ENCODE results near the gene CMSS1. TPM values are rescaled to one million over a fixed set of nuclear protein-coding genes. Genes with fewer than 3 reads are reported as not detected.

Gene CMSS1
- total RNA-seq, 4 donors from 2014 or later, result 23.2 to 89.5 (median 67.6) TPM

- intact Hi-C loops (cut with DNase I; ENCODE audit: low total_unique reads), result no loop called here
- no peak overlapping the region for H3K4me3 ChIP-seq
- H3K9me3 ChIP-seq, result no peaks in the 10 kb centered on the region
- H3K27me3 ChIP-seq, result no peaks in the 10 kb centered on the region
- DNase-seq (no peak), ATAC-seq (no peak)
- no peaks in the 10 kb centered on the region for H3K36me3 ChIP-seq
- H3K4me1 ChIP-seq, result peaks cover 20 to 31% of the 10 kb centered on the region in 2 donors
- no peak for TF ChIP-seq CTCF (IDR thresholded peaks at IDR 0.05 in 4 of 5, conservative IDR thresholded peaks at IDR 0.05 in 1 of 5)
- TF ChIP-seq POLR2A (IDR thresholded peaks at IDR 0.05), result no peak
- H3K27ac ChIP-seq, result peak overlapping the region in 2 of 4 donors; percentile 4 to 42
- in situ Hi-C loops (cut with MboI; ENCODE audit: low sequenced_read_pairs in 4 of 4), result no loop called here
These were observed 184.0 kb downstream of the CMSS1 start for GRCh38 chr3:100001526-100002270.

GRCh38 chr3:100002599-100003350 is 185.1 kb downstream of the CMSS1 start:
- intact Hi-C loops (cut with DNase I; ENCODE audit: low total_unique reads), result no loop called here
- Histone ChIP-seq H3K27me3 (no peaks in the 10 kb centered on the region), H3K27ac (peak overlapping the region in 3 of 4 donors; percentile 11 to 30 (median 19)), H3K4me3 (no peak overlapping the region), H3K9me3 (no peaks in the 10 kb centered on the region), H3K36me3 (no peaks in the 10 kb centered on the region), H3K4me1 (peaks cover 31 to 42% of the 10 kb centered on the region in 2 donors)
- DNase-seq (no peak), ATAC-seq (no peak)
- in situ Hi-C loops (cut with MboI; ENCODE audit: low sequenced_read_pairs in 4 of 4), result no loop called here
- no peak for TF ChIP-seq CTCF (IDR thresholded peaks at IDR 0.05 in 4 of 5, conservative IDR thresholded peaks at IDR 0.05 in 1 of 5)
- TF ChIP-seq POLR2A (IDR thresholded peaks at IDR 0.05), result no peak

- intact Hi-C loops (cut with DNase I; ENCODE audit: low total_unique reads), result no loop called here
- no peak for DNase-seq
- no peak for TF ChIP-seq CTCF (IDR thresholded peaks at IDR 0.05 in 4 of 5, conservative IDR thresholded peaks at IDR 0.05 in 1 of 5)
- no peak for TF ChIP-seq POLR2A (IDR thresholded peaks at IDR 0.05)
- in situ Hi-C loops (cut with MboI; ENCODE audit: low sequenced_read_pairs in 4 of 4), result no loop called here
- ATAC-seq, result no peak
- Histone ChIP-seq H3K27me3 (no peaks in the 10 kb centered on the region), H3K27ac (peak overlapping the region in 3 of 4 donors; percentile 11 to 48 (median 43)), H3K36me3 (no peaks in the 10 kb centered on the region), H3K9me3 (no peaks in the 10 kb centered on the region), H3K4me1 (peaks cover 41 to 49% of the 10 kb centered on the region in 2 donors), H3K4me3 (no peak overlapping the region)
These were observed 186.2 kb downstream of the CMSS1 start for GRCh38 chr3:100003609-100004503.

- Histone ChIP-seq H3K27ac (peak overlapping the region; percentile 27 to 53 (median 46)), H3K4me3 (no peak overlapping the region), H3K9me3 (no peaks in the 10 kb centered on the region), H3K4me1 (peaks cover 51 to 59% of the 10 kb centered on the region in 2 donors), H3K27me3 (no peaks in the 10 kb centered on the region), H3K36me3 (no peaks in the 10 kb centered on the region)
- in situ Hi-C loops (cut with MboI; ENCODE audit: low sequenced_read_pairs in 4 of 4) (no loop called here), intact Hi-C loops (cut with DNase I; ENCODE audit: low total_unique reads) (loop anchor here (5.0 kb wide), 1 partner anchor 128 kb away; no protein-coding TSS in a partner anchor)
- ATAC-seq, result no peak
- no peak for DNase-seq
- TF ChIP-seq CTCF (IDR thresholded peaks at IDR 0.05 in 4 of 5, conservative IDR thresholded peaks at IDR 0.05 in 1 of 5), result no peak
- TF ChIP-seq POLR2A (IDR thresholded peaks at IDR 0.05), result no peak
These were observed 187.3 kb downstream of the CMSS1 start for GRCh38 chr3:100004931-100005330.
